ENCODE results near the gene SLC45A1. TPM values are rescaled to one million over a fixed set of nuclear protein-coding genes. Genes with fewer than 3 reads are reported as not detected.

The SLC45A1 gene
- total RNA-seq, 1 donor from 2014 or later = 0.79 TPM

- peaks cover 10% of the 10 kb centered on the region for H3K36me3 ChIP-seq (ENCODE audit: control insufficient read depth, insufficient read depth, low read length)
- DNase-seq (ENCODE audit: low read depth) = no peak
- TF ChIP-seq CTCF (IDR thresholded peaks at IDR 0.05; ENCODE audit: insufficient read depth, low read length, poor library complexity, severe bottlenecking) = no peak
- H3K4me3 ChIP-seq (ENCODE audit: low read depth, low read length) = no peak overlapping the region
- H3K27me3 ChIP-seq (ENCODE audit: control insufficient read depth, insufficient read depth, low read length) = no peaks in the 10 kb centered on the region
Measured at GRCh38 chr1:8354038-8354437, 36.1 kb downstream of the SLC45A1 start.

- no peak for DNase-seq (ENCODE audit: low read depth)
- peaks cover 10% of the 10 kb centered on the region for H3K36me3 ChIP-seq (ENCODE audit: control insufficient read depth, insufficient read depth, low read length)
- no peak for TF ChIP-seq CTCF (IDR thresholded peaks at IDR 0.05; ENCODE audit: insufficient read depth, low read length, poor library complexity, severe bottlenecking)
- no peak overlapping the region for H3K4me3 ChIP-seq (ENCODE audit: low read depth, low read length)
- H3K27me3 ChIP-seq (ENCODE audit: control insufficient read depth, insufficient read depth, low read length) = no peaks in the 10 kb centered on the region
Measured at GRCh38 chr1:8355439-8356255, 37.7 kb downstream of the SLC45A1 start.

- no peak for DNase-seq (ENCODE audit: low read depth)
- no peak overlapping the region for H3K4me3 ChIP-seq (ENCODE audit: low read depth, low read length)
- no peak for TF ChIP-seq CTCF (IDR thresholded peaks at IDR 0.05; ENCODE audit: insufficient read depth, low read length, poor library complexity, severe bottlenecking)
- no peaks in the 10 kb centered on the region for H3K27me3 ChIP-seq (ENCODE audit: control insufficient read depth, insufficient read depth, low read length)
- peaks cover 9% of the 10 kb centered on the region for H3K36me3 ChIP-seq (ENCODE audit: control insufficient read depth, insufficient read depth, low read length)
Measured at GRCh38 chr1:8356256-8357209, 38.6 kb downstream of the SLC45A1 start.

GRCh38 chr1:8357329-8358101 is 39.6 kb downstream of the SLC45A1 start:
- TF ChIP-seq CTCF (IDR thresholded peaks at IDR 0.05; ENCODE audit: insufficient read depth, low read length, poor library complexity, severe bottlenecking) = no peak
- DNase-seq (ENCODE audit: low read depth) = no peak
- peaks cover 9% of the 10 kb centered on the region for H3K36me3 ChIP-seq (ENCODE audit: control insufficient read depth, insufficient read depth, low read length)
- H3K4me3 ChIP-seq (ENCODE audit: low read depth, low read length) = no peak overlapping the region
- no peaks in the 10 kb centered on the region for H3K27me3 ChIP-seq (ENCODE audit: control insufficient read depth, insufficient read depth, low read length)

GRCh38 chr1:8358241-8358896 is 40.5 kb downstream of the SLC45A1 start:
- H3K36me3 ChIP-seq (ENCODE audit: control insufficient read depth, insufficient read depth, low read length) = peaks cover 9% of the 10 kb centered on the region
- H3K4me3 ChIP-seq (ENCODE audit: low read depth, low read length) = no peak overlapping the region
- no peaks in the 10 kb centered on the region for H3K27me3 ChIP-seq (ENCODE audit: control insufficient read depth, insufficient read depth, low read length)
- DNase-seq (ENCODE audit: low read depth) = no peak
- TF ChIP-seq CTCF (IDR thresholded peaks at IDR 0.05; ENCODE audit: insufficient read depth, low read length, poor library complexity, severe bottlenecking) = no peak
